ENCODE results near the gene LDLRAD3. TPM values are rescaled to one million over a fixed set of nuclear protein-coding genes. Genes with fewer than 3 reads are reported as not detected.

Gene LDLRAD3
- total RNA-seq, 2 experiments from 2014 or later, result 0.22 to 0.59 TPM

DNA sequence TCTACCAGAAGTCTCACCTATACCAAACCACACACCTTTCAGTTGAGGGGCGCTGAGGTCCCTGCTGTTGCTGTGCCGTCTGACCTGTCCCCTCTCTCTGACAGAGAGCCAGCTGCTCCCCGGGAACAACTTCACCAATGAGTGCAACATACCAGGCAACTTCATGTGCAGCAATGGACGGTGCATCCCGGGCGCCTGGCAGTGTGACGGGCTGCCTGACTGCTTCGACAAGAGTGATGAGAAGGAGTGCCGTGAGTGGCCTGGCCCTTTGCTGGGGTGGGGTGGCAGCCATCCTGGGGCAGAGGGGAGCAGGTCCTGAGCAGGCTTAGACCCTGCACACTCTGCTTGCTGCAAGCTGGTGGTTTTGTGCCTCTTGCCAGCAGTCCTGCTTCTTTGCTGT lies 92.1 kb downstream of the LDLRAD3 start:
- Mint-ChIP-seq H3K36me3 (ENCODE audit: low read depth) (no peaks in the 10 kb centered on the region), H3K27me3 (no peaks in the 10 kb centered on the region), H3K4me1 (ENCODE audit: low read depth) (no peaks in the 10 kb centered on the region), H3K27ac (no peak overlapping the region), H3K9me3 (no peaks in the 10 kb centered on the region), H3K4me3 (no peak overlapping the region)
- ATAC-seq (no peak), DNase-seq (no peak)
- intact Hi-C loops (cut with micrococcal nuclease), result no loop called here
- TF ChIP-seq, protein P1, sequence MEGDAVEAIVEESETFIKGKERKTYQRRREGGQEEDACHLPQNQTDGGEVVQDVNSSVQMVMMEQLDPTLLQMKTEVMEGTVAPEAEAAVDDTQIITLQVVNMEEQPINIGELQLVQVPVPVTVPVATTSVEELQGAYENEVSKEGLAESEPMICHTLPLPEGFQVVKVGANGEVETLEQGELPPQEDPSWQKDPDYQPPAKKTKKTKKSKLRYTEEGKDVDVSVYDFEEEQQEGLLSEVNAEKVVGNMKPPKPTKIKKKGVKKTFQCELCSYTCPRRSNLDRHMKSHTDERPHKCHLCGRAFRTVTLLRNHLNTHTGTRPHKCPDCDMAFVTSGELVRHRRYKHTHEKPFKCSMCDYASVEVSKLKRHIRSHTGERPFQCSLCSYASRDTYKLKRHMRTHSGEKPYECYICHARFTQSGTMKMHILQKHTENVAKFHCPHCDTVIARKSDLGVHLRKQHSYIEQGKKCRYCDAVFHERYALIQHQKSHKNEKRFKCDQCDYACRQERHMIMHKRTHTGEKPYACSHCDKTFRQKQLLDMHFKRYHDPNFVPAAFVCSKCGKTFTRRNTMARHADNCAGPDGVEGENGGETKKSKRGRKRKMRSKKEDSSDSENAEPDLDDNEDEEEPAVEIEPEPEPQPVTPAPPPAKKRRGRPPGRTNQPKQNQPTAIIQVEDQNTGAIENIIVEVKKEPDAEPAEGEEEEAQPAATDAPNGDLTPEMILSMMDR (IDR thresholded peaks at IDR 0.05), result no peak
- ChIA-PET CTCF (no interaction called here), POLR2A (no interaction called here)

DNA sequence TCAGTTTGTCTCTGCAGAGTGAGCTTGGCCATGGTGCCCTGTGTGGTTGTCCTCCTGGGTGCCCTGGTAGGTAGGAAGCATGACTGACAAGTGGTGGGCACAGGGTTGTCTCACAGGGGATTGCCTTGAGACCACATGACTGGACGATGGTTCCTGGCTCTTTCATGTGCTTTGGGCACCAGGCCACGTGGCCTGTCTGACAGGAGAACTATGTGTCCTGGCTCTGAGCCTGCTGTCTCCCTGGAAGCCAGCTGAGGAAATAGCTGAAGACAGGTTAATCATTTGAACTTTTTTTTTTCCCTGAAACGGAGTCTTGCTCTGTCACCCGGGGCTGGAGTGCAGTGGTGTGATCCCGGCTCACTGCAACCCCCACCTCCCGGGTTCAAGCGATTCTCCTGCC lies 93.2 kb downstream of the LDLRAD3 start:
- H3K27me3 Mint-ChIP-seq, result peaks cover 1% of the 10 kb centered on the region
- no peaks in the 10 kb centered on the region for H3K9me3 Mint-ChIP-seq
- ChIA-PET CTCF (no interaction called here), POLR2A (no interaction called here)
- no peak overlapping the region for H3K27ac Mint-ChIP-seq
- ATAC-seq, result no peak
- intact Hi-C loops (cut with micrococcal nuclease), result no loop called here
- no peak for DNase-seq
- H3K4me3 Mint-ChIP-seq, result no peak overlapping the region
- TF ChIP-seq, protein P1 (IDR thresholded peaks at IDR 0.05), result no peak
- H3K36me3 Mint-ChIP-seq (ENCODE audit: low read depth), result no peaks in the 10 kb centered on the region
- no peaks in the 10 kb centered on the region for H3K4me1 Mint-ChIP-seq (ENCODE audit: low read depth)

DNA sequence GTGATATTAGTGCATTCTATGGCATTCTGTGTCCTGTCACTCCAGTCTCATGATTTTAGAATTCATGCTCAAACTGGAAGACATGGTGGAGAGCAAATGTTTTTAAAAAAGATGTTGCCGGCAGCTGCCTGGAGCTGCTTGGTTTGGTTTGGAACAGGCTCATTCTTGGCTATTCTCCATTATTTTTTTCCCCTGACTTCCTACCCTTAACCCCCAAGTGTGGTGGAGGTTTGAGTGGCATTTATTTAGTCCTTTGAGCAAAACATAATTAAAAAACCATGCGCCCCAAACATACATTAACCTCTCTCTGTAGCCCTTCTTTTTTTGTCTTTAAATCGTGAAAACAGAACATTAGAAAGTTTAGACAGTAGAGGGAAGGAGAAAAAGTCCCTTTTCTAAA lies 94.7 kb downstream of the LDLRAD3 start:
- H3K36me3 Mint-ChIP-seq (ENCODE audit: low read depth), result no peaks in the 10 kb centered on the region
- POLR2A ChIA-PET, result no interaction called here
- intact Hi-C loops (cut with micrococcal nuclease), result no loop called here

DNA sequence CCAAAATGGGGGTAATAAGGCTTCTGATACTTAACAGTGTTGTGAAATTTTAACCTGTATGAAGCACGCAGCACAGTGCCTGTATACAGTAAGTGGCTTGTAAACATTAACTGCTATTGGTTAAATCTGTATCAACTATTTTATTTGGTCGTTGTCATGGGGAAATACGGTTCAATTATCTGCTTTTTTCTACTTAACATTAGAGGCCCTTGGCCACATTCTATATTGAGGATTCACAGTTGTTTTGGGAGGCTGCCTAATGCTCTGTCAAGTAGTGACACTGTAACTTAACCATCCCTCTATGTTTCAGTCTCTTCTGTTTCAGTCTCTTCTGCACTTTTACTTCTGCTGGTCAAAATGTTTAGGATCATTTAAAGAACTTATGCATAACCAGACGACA lies 95.6 kb downstream of the LDLRAD3 start:
- Mint-ChIP-seq H3K9me3 (no peaks in the 10 kb centered on the region), H3K4me1 (ENCODE audit: low read depth) (no peaks in the 10 kb centered on the region), H3K27me3 (peaks cover 1% of the 10 kb centered on the region), H3K36me3 (ENCODE audit: low read depth) (no peaks in the 10 kb centered on the region), H3K4me3 (no peak overlapping the region), H3K27ac (no peak overlapping the region)
- TF ChIP-seq, protein P1 (IDR thresholded peaks at IDR 0.05), result no peak
- ATAC-seq (no peak), DNase-seq (no peak)
- ChIA-PET POLR2A (no interaction called here), CTCF (no interaction called here)
- intact Hi-C loops (cut with micrococcal nuclease), result no loop called here

More for the DNA sequence above, 94.7 kb downstream of the LDLRAD3 start:
- DNase-seq, result no peak
- no peaks in the 10 kb centered on the region for H3K4me1 Mint-ChIP-seq (ENCODE audit: low read depth)
- no peaks in the 10 kb centered on the region for H3K9me3 Mint-ChIP-seq
- ATAC-seq, result no peak
- CTCF ChIA-PET, result no interaction called here
- no peak overlapping the region for H3K4me3 Mint-ChIP-seq
- peaks cover 1% of the 10 kb centered on the region for H3K27me3 Mint-ChIP-seq
- H3K27ac Mint-ChIP-seq, result no peak overlapping the region
- TF ChIP-seq, protein P1 (IDR thresholded peaks at IDR 0.05), result no peak

DNA sequence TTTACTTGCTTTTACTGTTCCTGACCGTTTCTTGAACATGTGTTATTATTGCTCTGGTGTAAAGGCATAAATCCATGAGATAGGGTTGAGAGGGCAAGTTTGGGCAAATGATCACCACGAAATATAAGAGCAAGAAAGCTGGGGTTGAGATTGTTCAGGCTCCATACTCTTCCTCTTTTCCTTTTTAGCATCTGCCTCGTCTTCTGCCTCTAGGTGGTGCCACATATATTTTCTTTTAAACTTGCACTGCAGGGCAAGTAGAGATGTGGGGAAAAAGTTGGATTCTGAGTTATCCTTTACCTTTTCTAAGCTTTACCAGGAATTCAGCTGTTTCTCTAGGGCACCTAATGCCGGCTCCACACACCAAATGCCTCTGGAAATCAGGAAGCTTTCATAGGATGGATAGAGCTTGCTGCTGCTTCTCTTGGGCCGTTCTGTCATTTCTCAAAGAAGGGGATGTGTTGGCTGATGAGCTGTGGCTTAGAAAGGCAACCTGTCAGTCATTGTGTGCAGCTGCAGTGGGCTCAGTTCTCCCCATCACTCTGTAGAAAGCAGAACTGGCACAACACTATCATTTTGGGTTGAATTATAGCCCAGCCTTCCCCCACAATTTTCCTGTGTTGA lies 98.2 kb downstream of the LDLRAD3 start:
- no peaks in the 10 kb centered on the region for H3K4me1 Mint-ChIP-seq (ENCODE audit: low read depth)
- no peak overlapping the region for H3K4me3 Mint-ChIP-seq
- H3K27ac Mint-ChIP-seq, result no peak overlapping the region
- CTCF ChIA-PET, result interaction anchor here (0.7 to 1.9 kb wide), 6 partner anchors 11 to 225 kb away, joined by 3 to 7 read pairs (median 3); no protein-coding TSS in a partner anchor
- peaks cover 4% of the 10 kb centered on the region for H3K9me3 Mint-ChIP-seq
- no peak for ATAC-seq
- POLR2A ChIA-PET, result interaction anchor here (0.6 kb wide), 1 partner anchor 40 kb away, joined by 3 read pairs; no protein-coding TSS in a partner anchor
- H3K27me3 Mint-ChIP-seq, result peaks cover 1% of the 10 kb centered on the region
- H3K36me3 Mint-ChIP-seq (ENCODE audit: low read depth), result no peaks in the 10 kb centered on the region
- DNase-seq, result peak; percentile 4
- intact Hi-C loops (cut with micrococcal nuclease), result loop anchor here (5.0 kb wide), 1 partner anchor 220 kb away; no protein-coding TSS in a partner anchor
- TF ChIP-seq, protein P1 (IDR thresholded peaks at IDR 0.05), result peak; percentile 11

All from activated CD8-positive, alpha-beta T cell treated with anti-CD3 and anti-CD28 coated beads for 36 hours (primary cell).